NCI-H524 (cell line): ENCODE data around the gene PYGB.
A peak's percentile ranks its signal among the peaks of the same experiment; 100 is the strongest.

Experiments used
- DNase-seq, 2 experiments: peaks; one replicate each; lab custom pipeline; 2025; lab: John Stamatoyannopoulos, UW

The PYGB gene

DNA sequence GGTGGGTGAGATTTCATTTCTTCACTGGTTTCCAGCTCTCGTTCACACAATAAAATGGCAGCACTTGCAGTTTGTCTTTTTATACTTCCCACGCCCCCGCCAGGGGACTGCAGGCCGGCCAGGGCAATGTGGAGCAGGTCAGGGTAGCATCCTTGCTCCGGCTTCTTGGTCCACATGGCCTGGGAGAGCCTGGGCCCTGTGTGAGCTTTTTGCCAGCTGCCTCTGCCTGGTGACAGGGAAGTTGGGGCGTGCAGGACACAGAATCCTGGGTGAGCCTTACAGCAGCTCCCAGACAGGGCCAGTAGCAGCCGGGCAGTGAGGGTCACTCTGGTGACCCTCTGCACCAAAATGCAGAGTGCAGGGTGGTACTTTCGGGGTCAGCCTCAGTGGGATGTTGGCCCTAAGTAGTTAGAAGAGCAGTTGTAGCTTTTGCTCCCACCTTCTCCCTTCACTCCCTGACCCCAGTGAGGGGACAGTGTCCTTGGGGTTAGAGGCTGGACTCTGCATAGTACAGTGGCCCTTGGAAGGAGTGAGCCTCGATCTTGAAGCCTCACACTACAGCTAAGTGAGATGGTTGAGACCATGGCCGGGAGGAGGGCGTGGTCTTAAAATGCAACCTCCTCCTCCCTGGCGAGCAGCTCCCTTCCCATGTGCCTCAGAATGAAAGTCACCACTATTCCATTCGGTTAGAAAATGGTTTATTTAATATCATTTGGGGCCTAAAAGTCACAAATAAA is 23.8 kb downstream of the PYGB start:
- DNase-seq: no peak

DNA sequence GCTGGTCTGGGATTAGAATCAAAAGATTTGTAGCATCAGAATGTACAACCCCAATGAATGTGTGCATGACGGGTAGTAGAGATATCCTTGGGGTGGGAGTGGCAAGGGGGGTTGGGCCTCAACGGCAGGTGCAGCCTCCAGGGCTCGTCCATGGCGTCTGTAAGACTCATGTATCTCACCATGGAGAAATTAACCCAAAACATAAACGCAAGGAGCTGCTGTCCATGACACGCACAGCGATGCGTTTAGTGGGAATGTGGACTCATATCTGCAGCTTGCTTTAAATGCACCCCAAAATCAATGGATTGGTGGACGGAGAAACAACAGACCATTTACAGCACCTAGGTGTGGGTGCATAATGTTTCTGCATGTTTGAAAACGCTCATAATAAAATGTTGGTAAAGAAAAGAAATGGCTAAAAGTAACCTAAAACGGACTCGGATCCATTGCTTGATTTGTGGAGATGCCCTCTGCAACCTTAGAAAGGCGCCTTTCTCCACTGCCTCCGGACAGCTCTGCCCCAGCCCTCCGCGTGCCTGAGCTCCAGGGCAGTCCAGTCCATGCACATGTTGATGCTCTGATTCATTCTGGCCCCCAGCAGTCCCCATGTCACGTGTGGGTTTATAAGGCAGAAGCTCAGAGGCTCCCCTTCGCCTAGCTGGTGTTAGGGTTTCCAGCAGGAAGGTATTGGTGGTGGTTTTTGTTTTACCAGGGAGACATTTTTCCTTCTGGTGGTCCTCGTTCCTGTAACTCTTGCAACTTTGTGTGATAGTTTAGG is 24.5 kb downstream of the PYGB start:
- DNase-seq: no peak

GRCh38 chr20:25273046-25273445 is 25.2 kb downstream of the PYGB start:
- peak in 1 of 2 experiments; percentile 86 for DNase-seq

GRCh38 chr20:25273541-25274358 is 25.9 kb downstream of the PYGB start:
- peak; percentile 93 to 98 for DNase-seq

GRCh38 chr20:25274481-25274880 is 26.6 kb downstream of the PYGB start:
- no peak for DNase-seq

DNA sequence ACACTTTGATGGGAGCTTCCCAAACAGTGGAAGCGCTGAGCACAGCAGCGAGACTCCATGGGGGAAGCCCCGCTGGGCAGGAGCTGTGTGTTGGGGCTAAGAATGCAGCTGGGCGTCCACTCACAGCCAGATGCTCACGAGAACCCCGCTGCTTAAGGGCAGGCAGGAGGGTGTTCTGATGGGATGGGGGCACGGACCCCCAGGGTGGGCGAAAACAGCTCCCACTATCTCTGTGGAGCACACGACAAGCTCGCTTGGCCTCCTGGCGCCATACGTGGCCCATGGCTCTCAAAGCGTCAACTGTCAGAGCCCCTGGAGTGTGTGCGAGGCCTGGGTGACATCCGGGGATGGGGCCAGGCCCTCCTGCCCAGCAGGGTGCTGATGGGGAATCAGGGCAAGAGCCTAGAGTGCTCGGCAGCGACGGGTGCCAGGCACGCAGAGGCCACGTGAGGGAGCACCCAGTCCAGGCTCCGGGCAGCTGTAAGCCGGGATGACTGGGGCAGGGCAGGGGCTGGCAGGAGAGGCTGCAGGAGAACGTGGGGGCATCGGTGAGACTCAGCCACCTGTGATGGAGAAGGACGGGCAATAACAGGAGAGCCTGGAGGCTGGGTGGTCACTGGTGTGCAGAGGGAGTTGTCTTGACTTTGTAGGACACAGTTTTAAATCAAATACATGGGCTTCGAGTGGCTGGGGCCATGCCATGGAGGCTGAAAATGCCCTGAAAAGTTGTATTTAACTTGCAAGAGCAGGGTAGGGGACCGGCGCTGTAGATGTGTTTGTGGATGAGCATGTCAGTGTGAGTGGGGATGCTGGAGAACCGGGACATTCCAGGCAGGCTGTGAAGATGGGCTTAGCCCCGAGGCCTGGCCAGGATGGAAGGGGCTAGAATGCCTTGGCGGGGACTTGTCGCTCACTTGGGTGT is 27.3 kb downstream of the PYGB start:
- DNase-seq: no peak

GRCh38 chr20:25275813-25276532 is 28.1 kb downstream of the PYGB start:
- no peak for DNase-seq

DNA sequence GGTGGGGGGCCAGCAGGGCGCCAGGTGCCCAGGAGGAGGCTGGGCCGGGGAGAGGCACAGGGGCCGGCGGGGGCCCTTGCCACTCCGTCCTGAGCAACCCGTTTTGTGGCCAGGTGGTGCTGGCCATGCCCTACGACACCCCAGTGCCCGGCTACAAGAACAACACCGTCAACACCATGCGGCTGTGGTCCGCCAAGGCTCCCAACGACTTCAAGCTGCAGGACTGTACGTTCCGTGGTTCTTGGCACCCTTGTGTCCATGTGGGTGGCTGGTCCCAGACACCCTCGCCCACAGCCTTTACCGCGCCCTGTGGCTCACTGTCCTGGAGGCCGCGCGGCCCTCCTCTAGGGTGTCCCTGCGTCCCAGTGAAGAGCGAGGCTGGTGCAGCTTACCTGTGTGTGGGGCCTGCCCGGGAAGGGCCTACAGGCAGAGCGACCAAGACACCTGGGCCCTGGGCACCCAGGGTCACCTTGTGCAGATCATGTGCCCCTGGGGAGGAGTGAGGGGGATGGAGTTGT is 28.7 kb downstream of the PYGB start:
- no peak for DNase-seq

DNA sequence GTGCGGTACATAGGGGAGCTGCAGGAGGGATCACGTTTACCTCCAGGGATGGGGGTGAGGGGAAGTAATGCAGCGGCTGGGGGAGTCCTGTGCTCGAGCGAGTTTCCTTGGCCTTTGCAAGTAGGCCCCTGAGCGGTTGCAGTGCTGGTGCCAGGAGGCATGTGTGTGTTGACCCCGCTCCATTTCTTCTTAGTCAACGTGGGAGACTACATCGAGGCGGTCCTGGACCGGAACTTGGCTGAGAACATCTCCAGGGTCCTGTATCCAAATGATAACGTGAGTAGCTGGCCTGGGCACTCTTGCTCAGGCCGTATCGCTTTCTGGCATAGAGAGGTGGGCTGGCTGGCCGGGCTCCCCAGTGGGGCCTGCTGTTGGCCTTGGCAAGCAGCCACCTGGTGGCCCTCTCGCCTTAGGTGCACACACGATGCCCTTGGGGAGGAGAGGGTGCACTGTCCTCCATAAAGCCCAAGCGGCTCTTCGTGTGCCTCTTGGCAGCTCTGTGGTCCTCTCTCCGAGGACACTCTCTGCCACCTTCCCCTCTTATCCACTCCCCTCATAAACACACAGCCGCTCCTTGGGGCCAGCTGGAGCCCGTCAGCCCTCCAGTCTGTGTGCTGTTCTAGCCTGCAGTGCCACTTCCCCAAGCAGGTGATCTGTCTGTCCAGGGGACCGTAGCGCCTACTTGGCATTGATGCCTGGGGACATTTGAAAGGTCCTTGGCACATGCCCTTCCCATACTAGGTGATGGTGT is 29.3 kb downstream of the PYGB start:
- DNase-seq: no peak

- DNase-seq: no peak
Measured at GRCh38 chr20:25277941-25278521, 30.1 kb downstream of the PYGB start.

DNA sequence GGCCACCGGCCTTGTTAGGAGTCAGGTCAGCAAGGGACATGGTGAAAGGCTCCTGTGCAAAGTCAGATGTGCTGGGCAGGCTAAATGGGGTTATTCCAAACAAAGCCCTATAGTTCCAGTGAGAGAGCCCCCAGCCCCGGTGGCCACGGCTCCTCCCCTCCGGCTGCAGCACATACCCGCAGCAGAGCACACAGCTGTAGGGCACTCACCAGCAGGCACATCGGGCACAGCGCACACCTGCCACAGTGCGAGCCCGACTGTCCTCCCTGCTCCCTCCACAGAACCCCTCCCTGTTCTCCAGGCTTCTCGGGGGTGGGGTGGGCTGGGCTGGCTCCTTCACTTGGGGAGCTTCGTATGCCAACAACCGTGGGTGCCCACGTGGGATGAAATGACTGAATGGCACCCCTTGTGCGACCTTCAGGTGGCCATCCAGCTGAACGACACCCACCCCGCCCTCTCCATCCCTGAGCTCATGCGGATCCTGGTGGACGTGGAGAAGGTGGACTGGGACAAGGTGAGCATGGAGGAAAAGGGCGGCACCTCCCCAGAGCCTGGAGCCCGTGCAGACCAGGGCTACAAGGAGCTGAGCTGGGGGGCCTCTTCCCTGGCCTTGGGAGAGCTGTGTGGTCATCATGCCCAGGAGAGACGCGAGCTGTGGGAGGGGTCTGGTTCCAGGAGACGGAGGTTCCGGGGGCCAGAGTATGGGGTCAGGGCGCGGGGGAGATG is 30.9 kb downstream of the PYGB start:
- DNase-seq: no peak

- no peak for DNase-seq
Measured at GRCh38 chr20:25279403-25279802, 31.5 kb downstream of the PYGB start.

DNA sequence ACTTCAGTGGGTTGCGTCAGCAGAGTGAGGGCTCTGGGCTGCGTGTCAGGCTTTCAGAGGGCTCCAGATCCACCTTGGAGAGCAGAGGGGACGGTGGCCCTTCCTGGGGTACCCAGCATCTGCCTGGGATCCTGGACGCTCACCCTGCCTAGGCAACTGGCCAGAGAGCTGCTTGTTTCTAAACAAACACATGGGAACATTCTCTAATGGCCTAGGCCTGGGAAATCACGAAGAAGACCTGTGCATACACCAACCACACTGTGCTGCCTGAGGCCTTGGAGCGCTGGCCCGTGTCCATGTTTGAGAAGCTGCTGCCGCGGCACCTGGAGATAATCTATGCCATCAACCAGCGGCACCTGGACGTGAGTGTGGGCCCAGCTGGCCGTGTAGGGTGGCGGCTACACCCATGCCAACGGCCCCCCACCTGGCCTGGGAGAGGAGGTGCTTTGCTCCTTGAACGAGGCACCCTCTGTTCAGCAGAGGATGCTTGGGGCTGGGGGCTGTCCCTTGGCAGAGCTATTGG is 32.2 kb downstream of the PYGB start:
- DNase-seq: no peak

- no peak for DNase-seq
Measured at GRCh38 chr20:25280574-25281535, 33.0 kb downstream of the PYGB start.

- no peak for DNase-seq
Measured at GRCh38 chr20:25281541-25281991, 33.7 kb downstream of the PYGB start.

DNA sequence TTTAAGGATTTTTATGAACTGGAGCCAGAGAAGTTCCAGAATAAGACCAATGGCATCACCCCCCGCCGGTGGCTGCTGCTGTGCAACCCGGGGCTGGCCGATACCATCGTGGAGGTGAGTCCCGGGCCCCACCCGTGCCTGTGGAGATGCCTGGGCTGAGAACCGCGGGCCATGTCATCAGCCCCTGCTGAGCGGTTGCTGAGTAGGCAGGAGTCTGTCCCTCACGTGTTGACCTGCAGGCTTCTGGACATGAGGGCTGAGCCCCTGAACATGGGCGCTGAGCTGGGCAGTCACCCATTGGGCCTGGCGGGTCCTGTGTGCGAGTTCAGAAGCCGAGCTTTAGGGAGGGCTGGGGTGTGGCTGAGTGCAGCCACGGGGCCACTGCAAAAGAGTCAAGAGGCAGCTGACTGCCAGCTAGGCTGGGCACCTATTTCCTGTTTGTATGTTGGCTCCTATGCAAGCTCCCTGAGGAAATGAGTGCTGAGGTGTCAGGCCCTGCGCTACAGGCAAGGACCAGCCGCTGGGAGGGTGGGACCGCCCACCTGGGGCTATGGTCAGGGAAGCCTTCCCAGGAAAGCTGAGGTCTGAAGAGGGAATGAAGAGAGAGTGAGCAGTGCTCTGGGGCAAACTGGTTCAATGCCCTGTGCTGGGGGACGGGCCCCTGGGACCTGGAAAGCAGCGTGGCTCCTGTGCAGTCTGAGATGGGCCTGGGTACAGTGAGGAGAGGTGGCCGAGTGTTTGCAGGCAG is 34.3 kb downstream of the PYGB start:
- DNase-seq: no peak

DNA sequence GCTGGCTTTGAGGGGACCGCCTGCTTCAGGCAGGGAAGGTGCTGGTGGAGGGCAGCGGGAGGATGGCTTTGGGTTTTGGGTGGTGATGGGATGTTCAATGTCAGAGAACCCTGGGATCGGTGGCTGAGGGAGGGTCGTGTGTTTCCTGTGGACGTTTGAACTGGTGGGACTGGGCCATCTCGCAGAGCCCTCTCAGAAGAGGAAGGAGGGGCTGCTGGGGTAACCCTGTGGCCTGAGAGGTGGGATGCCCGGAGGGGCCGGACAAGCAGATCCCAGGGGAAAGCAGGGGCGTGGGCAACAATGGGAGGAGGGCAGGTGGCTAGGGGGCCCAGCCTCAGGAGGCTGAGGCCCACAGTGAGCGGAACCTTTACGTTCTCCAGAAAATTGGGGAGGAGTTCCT is 34.9 kb downstream of the PYGB start:
- no peak for DNase-seq
